ENCODE data around the gene SMCO3. TPM values are rescaled to one million over a fixed set of nuclear protein-coding genes. Genes with fewer than 3 reads are reported as not detected.

Gene SMCO3
- total RNA-seq, 2 experiments from 2014 or later, result not detected

DNA sequence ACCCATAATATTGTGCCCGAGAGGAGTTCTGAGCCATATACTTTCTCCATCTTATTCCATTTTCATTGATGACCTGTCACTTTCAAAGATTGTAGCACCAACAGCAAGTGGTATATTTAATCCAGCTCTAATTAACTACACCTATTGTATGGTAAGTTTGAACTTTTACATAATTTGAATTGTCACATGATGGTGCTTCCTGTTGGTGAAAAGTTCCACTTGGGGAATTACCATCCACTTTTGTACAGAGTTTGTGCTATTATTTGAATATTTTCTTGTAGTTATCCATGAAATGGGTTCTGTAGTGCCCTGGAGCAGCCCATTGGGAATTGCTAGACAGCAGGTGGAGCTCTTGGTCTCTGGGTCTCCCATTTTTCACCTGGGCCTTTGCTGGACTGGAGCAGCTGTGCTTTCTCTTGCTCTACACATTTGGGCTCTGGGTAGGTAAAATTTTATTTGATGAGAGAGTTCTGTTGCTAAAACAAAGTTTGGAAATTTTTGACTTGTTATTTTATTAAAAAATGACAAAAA lies 3.0 kb downstream of the SMCO3 start:
- Mint-ChIP-seq H3K9me3 (no peaks in the 10 kb centered on the region), H3K27me3 (no peaks in the 10 kb centered on the region), H3K27ac (no peak overlapping the region), H3K4me3 (no peak overlapping the region), H3K4me1 (ENCODE audit: low read depth) (peaks cover 16% of the 10 kb centered on the region), H3K36me3 (ENCODE audit: low read depth) (no peaks in the 10 kb centered on the region)
- ATAC-seq (ENCODE audit: poor library complexity) (no peak), DNase-seq (peak in 3 of 14 experiments; percentile 14 to 27 (median 16))
- no peak overlapping the region for H3K27ac ChIP-seq (ENCODE audit: low read depth in 1 of 2, low read length in 2 of 2)
- H3K9me3 ChIP-seq (ENCODE audit: control insufficient read depth in 1 of 2, insufficient read depth in 1 of 2, low read length in 2 of 2), result no peaks in the 10 kb centered on the region
- no peaks in the 10 kb centered on the region for H3K27me3 ChIP-seq (ENCODE audit: control insufficient read depth in 1 of 2, insufficient read depth in 2 of 2, low read length in 2 of 2)
- ChIA-PET CTCF (interaction anchor here (1.1 to 1.4 kb wide), 2 partner anchors 22 to 35 kb away, joined by 3 read pairs; no protein-coding TSS in a partner anchor), POLR2A (interaction anchor here (0.8 kb wide), 1 partner anchor 41 kb away, joined by 4 read pairs; a partner anchor contains a TSS)
- H3K36me3 ChIP-seq (ENCODE audit: insufficient read depth, low read length), result no peaks in the 10 kb centered on the region
- H3K4me1 ChIP-seq (ENCODE audit: insufficient read depth, low read length), result no peaks in the 10 kb centered on the region
- no peak overlapping the region for H3K4me3 ChIP-seq (ENCODE audit: low read length)
- intact Hi-C loops (cut with DNase I, micrococcal nuclease), result no loop called here
- TF ChIP-seq, protein P1, sequence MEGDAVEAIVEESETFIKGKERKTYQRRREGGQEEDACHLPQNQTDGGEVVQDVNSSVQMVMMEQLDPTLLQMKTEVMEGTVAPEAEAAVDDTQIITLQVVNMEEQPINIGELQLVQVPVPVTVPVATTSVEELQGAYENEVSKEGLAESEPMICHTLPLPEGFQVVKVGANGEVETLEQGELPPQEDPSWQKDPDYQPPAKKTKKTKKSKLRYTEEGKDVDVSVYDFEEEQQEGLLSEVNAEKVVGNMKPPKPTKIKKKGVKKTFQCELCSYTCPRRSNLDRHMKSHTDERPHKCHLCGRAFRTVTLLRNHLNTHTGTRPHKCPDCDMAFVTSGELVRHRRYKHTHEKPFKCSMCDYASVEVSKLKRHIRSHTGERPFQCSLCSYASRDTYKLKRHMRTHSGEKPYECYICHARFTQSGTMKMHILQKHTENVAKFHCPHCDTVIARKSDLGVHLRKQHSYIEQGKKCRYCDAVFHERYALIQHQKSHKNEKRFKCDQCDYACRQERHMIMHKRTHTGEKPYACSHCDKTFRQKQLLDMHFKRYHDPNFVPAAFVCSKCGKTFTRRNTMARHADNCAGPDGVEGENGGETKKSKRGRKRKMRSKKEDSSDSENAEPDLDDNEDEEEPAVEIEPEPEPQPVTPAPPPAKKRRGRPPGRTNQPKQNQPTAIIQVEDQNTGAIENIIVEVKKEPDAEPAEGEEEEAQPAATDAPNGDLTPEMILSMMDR (IDR thresholded peaks at IDR 0.05), result no peak

DNA sequence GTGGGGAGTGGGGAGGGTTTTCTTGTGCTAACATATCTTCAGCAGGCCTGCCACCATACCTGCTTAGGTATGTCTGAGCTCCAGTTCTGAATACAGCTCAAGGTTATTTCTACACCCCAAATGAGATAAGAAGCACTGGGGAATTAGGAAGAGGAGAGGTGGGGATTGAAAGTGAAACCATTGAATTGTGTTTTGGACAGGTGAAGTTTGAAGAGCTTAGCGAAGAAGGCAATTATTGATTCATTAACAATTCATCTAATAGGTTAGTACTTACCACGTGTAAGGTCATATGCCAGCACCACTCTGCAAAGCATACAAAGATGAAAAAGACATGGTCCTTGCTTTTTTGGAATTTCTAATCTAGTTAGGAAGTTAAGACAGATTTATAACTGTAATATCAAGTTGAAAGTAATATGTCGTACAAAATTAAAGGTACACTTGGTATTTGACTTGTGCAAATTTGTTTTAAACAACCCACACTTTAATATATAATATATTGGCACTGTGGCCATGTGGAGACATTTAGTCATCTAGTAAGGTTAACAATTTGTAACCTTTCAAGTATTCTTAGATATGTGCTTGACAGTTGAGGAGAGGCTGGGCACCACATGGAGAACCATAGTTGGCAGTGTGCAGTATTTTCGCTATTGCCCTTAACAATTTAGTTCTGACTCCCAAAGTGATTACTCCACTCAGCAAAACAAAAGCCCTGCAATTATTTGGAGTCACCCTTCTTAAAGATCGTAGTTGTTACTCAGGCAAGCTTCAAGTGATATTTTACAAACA lies 3.6 kb downstream of the SMCO3 start:
- TF ChIP-seq, protein P1 (IDR thresholded peaks at IDR 0.05), result no peak
- no peak overlapping the region for H3K27ac ChIP-seq (ENCODE audit: low read depth in 1 of 2, low read length in 2 of 2)
- H3K4me3 ChIP-seq (ENCODE audit: low read length), result no peak overlapping the region
- intact Hi-C loops (cut with DNase I, micrococcal nuclease), result no loop called here
- H3K36me3 Mint-ChIP-seq (ENCODE audit: low read depth), result no peaks in the 10 kb centered on the region
- CTCF ChIA-PET, result interaction anchor here (1.1 to 1.4 kb wide), 3 partner anchors 21 to 185 kb away, joined by 3 to 4 read pairs (median 3); no protein-coding TSS in a partner anchor
- ATAC-seq (ENCODE audit: poor library complexity), result no peak
- POLR2A ChIA-PET, result interaction anchor here (0.8 kb wide), 1 partner anchor 40 kb away, joined by 4 read pairs; a partner anchor contains a TSS
- no peak overlapping the region for H3K27ac Mint-ChIP-seq
- DNase-seq, result no peak
- no peaks in the 10 kb centered on the region for H3K9me3 ChIP-seq (ENCODE audit: control insufficient read depth in 1 of 2, insufficient read depth in 1 of 2, low read length in 2 of 2)
- H3K36me3 ChIP-seq (ENCODE audit: insufficient read depth, low read length), result no peaks in the 10 kb centered on the region
- H3K27me3 ChIP-seq (ENCODE audit: control insufficient read depth in 1 of 2, insufficient read depth in 2 of 2, low read length in 2 of 2), result no peaks in the 10 kb centered on the region
- peaks cover 16% of the 10 kb centered on the region for H3K4me1 Mint-ChIP-seq (ENCODE audit: low read depth)
- H3K4me1 ChIP-seq (ENCODE audit: insufficient read depth, low read length), result no peaks in the 10 kb centered on the region
- no peaks in the 10 kb centered on the region for H3K27me3 Mint-ChIP-seq
- no peak overlapping the region for H3K4me3 Mint-ChIP-seq
- H3K9me3 Mint-ChIP-seq, result no peaks in the 10 kb centered on the region

DNA sequence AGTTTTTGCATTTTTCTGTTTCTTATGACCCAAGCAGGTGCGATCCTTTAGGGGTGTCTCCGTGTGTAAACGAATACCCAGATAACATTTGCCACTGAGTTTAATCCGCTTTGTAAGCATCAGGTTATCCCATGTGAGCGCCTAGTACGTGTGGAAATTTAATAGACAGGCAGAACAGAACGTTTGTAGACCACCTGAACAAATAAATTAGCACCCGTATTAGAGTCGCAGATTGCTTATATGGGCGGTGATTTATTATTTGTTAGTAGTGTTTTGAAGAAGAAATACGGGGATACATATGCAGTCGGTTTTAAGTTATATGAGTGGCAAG lies 10.2 kb downstream of the SMCO3 start:
- TF ChIP-seq, protein P1 (IDR thresholded peaks at IDR 0.05), result no peak
- peak overlapping the region; percentile 89 for H3K4me3 ChIP-seq (ENCODE audit: low read length)
- Mint-ChIP-seq H3K4me3 (no peak overlapping the region), H3K27me3 (no peaks in the 10 kb centered on the region), H3K27ac (no peak overlapping the region), H3K4me1 (ENCODE audit: low read depth) (peaks cover 18% of the 10 kb centered on the region), H3K9me3 (no peaks in the 10 kb centered on the region), H3K36me3 (ENCODE audit: low read depth) (peaks cover 17% of the 10 kb centered on the region)
- H3K27ac ChIP-seq (ENCODE audit: low read depth in 1 of 2, low read length in 2 of 2), result peak overlapping the region; percentile 73 to 96
- ChIA-PET POLR2A (interaction anchor here (0.6 to 9.9 kb wide), 25 partner anchors 10 to 1107 kb away, joined by 3 to 375 read pairs (median 4); partner anchors contain the start of genes ARHGDIB, ATF7IP and DERA), CTCF (interaction anchor here (0.9 to 1.9 kb wide), 4 partner anchors 11 to 192 kb away, joined by 3 to 12 read pairs (median 6); a partner anchor contains a TSS)
- ATAC-seq (ENCODE audit: poor library complexity) (peak; percentile 9), DNase-seq (no peak)
- intact Hi-C loops (cut with DNase I, micrococcal nuclease), result loop anchor here (1.0 to 10.0 kb wide), 7 partner anchors 27 to 1081 kb away; partner anchors contain the start of genes ARHGDIB (in 2 of the 2) and STRAP (in 1 of the 2)
- H3K9me3 ChIP-seq (ENCODE audit: control insufficient read depth in 1 of 2, insufficient read depth in 1 of 2, low read length in 2 of 2), result no peaks in the 10 kb centered on the region
- peaks cover 12% of the 10 kb centered on the region for H3K36me3 ChIP-seq (ENCODE audit: insufficient read depth, low read length)
- peaks cover 7% of the 10 kb centered on the region for H3K4me1 ChIP-seq (ENCODE audit: insufficient read depth, low read length)
- H3K27me3 ChIP-seq (ENCODE audit: control insufficient read depth in 1 of 2, insufficient read depth in 2 of 2, low read length in 2 of 2), result no peaks in the 10 kb centered on the region
